HG03095 (cell line): ENCODE measurements around the gene RBP5.

Experiments
- ATAC-seq: cut with Tn5 transposase; IDR thresholded peaks from one replicate; pipeline ENCODE4 v1.9.1; 2021; ENCODE audit warnings: moderate library complexity; ENCODE audit not compliant: unreplicated experiment

Gene RBP5

DNA sequence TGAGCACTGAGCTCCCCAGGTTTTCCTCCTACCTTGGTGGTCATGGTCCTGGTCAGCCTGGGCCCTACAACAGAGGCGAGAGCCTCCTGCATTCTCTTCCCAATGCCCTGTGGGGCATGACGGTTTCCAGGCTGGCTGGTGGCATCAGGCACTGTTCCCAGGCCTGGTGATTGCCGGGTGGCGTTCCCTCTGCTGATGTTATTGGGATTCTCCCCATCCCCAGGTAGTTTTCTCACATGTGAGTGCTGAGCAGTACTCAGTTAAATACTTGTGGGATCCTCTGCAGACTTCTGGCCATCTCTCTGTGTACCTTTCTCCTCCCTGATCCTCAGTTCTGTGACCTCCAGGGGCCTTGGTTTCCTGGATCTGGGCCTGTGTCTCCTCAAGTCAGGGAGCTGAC is 52.2 kb downstream of the RBP5 start:
- no peak for ATAC-seq

DNA sequence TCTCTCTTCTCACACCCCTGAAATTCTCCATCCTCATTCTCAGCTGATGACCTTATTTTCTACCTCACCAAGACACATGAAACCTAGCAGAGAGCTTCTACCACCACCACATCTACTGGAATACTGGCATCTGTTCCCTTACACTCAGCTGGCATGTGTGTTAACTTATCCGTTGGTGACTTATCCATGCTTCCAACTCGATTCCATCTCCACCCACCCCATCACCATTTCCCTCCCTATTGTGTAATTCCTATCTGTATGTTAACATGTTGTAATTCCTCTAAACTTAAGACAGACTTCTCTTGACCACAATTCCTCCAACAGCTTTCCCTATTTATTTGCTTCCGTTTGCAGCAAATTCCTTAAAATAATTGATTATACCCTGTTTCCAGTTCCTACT is 52.8 kb downstream of the RBP5 start:
- no peak for ATAC-seq

DNA sequence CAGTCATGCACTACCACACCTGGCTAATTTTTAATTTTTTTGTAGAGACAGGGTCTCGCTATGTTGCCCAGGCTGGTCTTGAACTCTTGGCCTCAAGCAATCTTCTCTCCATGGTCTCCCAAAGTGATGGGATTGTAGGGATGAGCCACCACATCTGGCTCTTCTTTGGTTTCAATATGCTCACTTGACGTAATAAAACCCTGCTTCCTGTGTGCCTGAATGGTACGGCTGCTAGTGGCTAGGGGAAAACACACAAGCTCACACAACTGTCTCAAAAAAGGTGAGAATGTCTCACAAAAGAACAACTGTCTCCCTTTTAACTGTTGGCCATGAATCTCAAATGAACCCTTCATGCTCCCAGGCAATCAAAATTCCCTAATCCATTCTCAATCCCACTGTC is 53.2 kb downstream of the RBP5 start:
- ATAC-seq, result no peak

GRCh38 chr12:7073946-7074345 is 54.7 kb downstream of the RBP5 start:
- ATAC-seq, result no peak
